Measurements from ENCODE around the gene KIF23. TPM values are rescaled to one million over a fixed set of nuclear protein-coding genes. Genes with fewer than 3 reads are reported as not detected.
"Not testable (repeated sequence)": the region's sequence is repeated elsewhere in the genome, so short reads cannot be mapped to it uniquely, and the experiment has no call there.

KIF23 gene
- 12.0 and 20.7 TPM in 2 replicates for total RNA-seq
- 6.8 TPM for polyA plus RNA-seq (2012)

DNA sequence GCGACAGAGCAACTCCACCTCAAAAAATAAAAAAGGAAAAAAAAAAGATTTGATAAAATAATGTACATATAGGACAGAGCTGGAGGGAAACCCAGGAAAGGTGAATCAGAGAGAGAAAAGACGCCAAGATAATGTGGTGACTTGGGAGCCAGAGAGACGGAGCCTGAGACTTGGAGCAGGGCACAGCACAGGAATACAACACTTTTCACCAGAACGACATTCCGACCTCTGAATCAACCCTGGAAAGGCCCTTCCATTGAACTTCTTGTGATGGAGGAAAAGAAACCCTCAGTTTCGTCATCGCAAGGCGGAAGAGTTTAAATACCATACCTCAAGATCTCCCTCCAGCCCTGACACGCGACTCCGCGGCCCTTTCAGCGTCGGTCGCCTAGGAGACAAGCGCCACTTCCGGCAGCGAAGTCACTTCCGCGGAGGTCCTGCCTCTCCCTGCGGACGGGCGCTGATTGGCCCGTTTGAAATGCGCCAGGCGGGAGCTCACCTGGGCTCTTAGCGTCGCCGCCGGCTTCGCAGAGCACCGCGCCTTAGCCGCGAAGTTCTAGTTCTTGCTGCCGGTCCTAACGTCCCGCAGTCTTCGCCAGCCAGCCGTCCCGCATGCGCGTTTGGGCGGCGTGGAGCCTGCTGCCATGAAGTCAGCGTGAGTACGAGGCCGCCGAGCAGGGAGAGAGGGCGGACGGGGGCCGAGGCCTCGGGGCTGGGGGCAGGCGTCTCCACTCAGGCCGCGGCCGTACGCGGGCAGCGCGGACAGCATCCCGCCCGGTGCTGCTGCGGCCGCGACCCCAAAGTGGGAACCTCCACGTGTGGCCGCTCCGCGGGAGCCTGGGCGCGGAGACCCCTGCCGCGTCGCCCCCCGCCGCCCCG, at the start of gene KIF23:
Gene KIF23, plus strand, starts transcription at position 528 of the 879 bp plus-strand sequence. Its CDS starts 117 bp downstream, at position 645.
- peak; percentile 92 for DNase-seq (ENCODE audit: low read depth)

DNA sequence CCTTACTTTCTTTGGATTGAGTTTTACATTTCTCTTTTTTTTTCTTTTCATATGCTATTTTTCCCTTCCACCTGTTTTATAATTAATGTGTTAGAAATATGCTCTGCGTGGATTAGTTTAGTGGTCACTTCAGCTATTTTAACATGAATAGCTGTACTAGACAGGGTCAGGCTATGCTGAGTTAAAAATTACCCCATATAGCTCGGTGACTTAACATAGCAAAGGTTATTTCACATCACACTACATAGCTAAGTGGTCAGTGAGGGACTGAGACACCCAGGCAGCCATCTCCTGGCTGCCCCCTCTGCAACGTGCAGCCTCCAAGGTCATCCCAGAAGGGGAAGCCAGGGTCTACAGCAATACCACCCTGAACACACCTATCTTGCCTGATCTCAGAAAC, 46.9 kb upstream of the KIF23 start:
- no peak for DNase-seq (ENCODE audit: low read depth)

DNA sequence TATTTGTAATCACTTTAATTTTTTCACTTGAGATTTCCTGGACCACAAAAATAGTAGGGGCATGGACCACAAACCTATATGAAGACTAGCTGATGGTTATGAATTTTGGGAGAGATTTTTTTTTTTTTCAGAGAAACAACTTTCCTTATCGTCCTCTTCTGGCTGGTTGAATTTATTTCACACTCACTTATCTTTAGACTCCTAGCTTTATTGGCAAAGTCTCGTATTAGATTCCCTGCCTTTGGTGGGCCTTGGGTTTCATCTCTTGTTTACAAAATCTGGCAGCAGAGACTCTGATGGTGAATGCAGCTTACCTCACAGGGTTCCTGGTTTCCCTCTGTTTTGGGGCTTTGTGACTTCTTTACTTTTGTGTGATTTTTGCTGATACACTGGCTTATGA, 44.5 kb upstream of the KIF23 start:
- no peak for DNase-seq (ENCODE audit: low read depth)

DNA sequence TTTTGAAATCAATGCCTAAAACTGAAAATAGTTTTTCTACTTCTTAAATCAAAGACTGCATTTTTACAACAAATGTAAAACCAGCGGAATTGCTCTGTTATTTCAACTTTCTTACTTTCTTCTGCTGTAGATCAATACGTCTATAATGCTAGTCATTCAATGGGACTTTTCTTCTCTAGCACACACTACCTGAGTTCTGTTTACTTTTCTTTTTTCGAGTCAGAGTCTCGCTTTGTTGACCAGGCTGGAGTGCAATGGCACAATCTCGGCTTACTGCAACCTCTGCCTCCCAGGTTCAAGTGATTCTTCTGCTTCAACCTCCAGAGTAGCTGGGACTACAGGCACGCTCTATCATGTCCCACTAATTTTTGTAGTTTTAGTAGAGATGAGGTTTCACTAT, 40.7 kb upstream of the KIF23 start:
- no peak for DNase-seq (ENCODE audit: low read depth)

DNA sequence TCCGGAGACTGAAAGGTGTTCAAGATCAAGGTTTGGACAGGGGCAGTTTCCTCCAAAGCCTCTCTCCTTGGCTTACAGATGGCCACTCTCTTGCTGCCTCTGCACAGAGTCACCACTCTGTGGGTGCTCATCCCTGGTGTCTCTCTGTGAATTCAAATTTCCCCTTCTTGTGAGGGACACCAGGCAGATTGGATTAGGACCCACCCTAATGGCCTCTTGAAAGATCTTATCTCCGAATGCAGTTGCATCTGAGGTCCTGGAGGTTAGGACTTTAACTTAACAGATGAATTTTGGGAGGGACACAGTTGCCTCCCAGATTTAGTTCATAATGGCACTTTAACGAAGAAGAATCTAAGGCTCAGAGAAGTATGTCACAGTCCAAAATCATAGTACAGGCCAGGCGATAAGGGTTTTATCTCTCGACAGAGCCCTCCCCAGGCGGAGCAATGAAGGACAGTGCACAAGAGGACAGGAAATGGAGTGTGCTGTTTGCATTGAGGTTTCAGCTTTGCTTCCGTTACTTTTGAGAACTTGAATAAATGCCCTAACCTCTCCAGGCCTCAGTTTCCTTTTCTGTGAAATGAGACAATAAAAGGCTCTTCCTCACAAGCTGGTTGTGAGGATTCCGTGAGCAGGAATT, 38.9 kb upstream of the KIF23 start:
- no peak for DNase-seq (ENCODE audit: low read depth)

DNA sequence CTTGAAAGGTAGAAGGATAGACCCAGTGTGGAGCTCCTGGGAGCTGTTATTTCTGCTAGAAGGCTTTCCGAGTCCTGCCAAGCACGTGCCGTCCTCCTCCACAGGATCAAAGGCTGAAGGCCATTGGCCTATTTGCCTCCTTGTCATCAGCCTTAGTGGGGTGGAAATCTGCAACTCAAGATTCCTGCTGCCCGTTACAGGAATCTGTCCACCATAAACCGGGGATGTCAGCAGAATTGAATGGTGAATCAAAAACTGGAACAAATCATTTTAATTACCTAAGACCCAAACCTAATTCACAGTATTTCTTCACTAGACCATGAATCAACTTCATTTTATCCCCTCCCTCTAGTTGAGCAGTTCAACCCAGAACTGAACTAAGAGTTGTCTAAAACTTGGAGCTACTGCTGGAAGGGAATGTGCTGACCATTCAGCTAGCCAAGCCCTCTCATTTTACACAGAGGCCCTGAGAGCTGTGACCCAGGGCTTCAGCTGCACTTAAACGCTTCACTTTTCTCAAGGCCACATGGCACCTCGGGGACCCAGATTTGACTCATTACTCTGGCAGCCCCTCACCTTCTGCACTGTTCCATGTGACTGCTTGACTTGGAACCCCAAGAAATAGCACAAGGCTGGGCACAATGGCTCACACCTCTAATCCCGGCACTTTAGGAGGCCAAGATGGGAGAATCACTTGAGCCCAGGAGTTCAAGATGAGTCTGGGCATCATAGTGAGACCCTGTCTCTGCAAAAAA, 36.8 kb upstream of the KIF23 start:
- no peak for DNase-seq (ENCODE audit: low read depth)

DNA sequence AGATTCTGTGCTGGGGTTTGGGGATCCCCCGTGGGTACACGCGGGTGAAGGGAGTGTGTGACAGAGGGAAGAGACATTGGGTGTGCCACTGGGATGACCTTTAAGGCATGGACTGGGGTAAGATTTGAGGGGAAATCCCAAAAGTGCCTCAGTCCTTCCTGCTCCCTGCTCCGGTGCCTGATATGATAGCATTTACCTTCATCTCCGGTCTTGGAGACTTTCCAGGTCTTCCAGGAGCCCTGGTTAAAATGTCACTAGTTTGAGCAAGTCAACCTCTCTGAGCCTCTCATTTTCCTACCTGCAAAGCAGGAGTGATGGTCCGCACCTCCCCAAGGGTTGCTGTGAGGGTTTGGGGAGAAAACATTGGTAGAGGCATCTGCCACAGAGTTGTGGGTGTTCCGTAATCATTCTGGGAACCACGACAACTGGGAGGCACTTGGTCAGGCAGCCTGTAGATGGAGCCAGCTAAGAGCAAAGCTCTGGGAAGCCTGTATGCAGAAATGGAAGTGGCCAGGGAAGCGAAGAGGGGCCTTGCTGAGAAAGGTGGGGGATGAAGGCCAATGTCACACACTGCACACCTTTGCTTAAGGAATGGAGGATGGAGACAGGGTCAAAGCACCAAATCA, 33.9 kb upstream of the KIF23 start:
- DNase-seq (ENCODE audit: low read depth): peak; percentile 49

DNA sequence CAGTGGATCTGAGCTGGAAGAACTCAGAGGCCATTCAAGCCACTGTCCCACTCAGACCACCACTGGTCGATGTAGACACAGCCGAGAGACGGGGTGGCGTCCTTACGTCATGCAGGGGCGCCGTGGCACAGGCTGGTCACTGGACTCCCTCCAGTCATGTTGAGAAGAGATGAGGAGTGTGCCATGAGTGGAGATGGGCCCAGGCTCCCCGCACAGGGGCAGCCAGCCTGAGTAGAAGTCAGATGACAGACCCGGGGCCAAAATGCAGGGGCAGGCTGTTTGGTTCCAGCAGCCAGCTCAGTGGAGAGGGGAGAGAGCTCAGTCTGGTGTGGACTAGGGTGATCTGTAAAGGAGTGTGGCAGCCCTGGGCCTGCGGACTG, 33.4 kb upstream of the KIF23 start:
- no peak for DNase-seq (ENCODE audit: low read depth)

DNA sequence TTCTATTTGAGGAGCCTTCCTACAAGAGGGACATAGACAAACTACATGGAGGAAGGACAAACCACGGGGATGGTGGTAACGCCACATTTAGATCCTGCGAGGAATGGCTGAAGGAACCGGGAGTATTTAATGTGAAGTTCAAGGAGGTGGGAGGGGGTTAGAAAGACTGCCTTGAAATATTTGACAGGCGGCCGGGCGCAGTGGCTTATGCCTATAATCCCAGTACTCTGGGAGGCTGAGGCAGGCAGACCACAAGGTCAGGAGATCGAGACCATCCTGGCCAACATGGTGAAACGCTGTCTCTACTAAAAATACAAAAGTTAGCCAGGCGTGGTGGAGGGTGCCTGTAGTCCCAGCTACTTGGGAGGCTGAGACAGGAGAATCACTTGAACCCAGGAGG, 32.0 kb upstream of the KIF23 start:
- DNase-seq (ENCODE audit: low read depth): not testable (repeated sequence)

DNA sequence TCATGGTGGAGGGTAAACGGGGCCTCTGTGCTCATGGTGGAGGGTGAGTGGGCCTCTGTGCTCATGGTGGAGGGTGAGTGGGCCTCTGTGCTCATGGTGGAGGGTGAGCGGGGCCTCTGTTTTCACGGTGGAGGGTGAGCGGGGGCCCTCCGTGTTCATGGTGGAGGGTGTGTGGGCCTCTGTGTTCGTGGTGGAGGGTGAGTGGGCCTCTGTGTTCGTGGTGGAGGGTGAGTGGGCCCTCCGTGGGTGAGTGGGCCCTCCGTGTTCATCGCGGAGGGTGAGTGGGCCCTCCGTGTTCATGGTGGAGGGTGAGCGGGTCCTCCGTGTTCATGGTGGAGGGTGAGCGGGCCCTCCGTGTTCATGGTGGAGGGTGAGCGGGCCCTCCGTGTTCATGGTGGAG, 30.1 kb upstream of the KIF23 start:
- not testable (repeated sequence) for DNase-seq (ENCODE audit: low read depth)

DNA sequence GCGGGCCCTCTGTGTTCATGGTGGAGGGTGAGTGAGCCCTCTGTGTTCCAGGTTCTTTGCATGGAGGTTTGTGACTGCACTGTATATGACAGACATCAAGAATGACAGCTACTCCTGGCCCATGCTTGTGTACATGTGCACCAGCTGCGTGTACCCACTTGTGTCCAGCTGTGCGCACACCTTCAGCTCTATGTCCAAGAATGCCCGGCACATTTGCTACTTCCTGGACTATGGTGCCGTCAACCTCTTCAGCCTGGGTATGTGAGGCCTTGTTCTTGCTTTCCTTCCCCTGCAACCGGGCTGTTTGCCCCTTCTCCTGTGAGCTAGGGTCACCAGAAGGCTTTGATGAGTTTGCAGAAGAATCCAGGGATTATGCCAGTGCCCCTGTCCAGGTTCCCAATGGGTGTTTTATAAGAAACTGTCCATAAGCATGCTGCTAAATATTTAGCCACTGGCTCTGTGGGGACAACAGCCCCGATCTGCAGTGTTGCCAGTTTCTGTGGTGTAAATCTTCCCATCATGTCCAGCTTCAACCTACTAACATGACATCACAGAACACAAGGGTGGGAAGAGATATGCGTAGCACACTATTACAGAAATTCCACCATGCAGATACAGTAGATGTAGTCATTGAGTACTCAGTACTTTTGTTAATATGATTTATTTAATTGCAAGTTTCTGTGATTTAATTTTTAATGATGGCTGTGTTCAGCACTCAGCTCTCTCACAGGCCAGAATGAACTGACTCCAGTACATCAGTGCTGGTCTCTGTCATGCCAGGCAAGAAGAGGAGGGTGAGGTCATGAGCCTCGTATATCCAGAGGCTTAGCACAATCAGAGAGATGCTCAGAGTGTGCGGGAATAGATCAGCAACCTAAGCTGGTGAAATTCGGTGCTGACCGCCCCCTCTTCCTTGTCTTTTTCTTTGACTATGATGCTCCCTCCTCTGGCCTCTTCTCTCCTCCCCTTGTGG, 29.2 kb upstream of the KIF23 start:
- no peak for DNase-seq (ENCODE audit: low read depth)

DNA sequence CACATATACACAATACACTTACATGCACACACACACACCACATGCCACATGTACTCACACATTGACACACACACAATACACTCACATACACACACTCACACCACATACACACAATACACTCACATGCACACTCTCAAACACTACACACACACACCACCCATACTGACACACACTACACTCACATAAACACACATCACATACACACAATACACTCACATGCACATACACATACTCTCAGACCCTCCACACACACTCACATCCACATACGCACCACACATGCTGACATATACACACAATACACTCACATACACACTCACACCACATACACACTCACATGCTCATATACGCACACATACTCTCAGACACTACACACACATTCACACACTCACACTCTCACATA, 28.3 kb upstream of the KIF23 start:
- DNase-seq (ENCODE audit: low read depth): no peak

DNA sequence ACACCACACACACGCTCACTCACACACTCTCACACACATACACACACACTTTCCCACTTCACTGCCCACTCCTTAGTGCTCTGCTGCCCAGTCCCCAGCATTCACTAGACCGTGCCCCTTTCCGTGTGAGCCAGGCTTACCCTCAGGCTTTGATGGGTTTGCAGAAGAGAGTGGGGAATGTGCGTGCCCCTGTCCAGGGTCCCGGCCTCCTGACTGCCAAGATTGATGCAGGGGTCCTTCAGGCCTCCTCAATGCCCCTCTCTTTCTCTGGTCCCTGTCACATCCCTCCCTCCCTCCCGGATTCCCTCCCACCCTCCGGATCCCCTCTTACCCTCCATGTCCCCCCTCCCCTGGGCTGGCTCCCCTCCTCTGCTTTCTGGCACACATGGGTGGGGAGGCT, 27.9 kb upstream of the KIF23 start:
- no peak for DNase-seq (ENCODE audit: low read depth)

DNA sequence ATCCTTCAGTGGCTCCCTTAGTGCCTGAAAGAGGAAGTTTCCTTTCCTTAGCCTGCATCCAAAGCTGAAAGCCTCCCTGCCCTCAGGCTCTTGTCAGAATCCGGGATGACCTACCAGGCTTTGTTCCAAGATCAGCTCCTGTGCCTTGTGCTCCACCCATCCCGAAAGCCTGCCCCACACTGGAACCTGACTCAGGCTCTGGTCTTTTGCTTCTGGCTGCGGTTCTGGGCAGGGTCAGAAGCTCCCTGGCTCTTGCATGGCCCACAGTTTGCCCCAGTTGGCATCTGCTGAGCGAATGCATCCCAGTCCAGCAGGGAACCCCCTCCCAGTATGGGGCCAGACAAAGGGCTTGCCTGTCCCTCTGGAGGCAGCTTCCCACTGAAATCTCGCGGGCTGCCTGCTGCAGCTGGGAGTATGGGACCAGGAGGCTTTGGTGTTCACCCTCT, 25.9 kb upstream of the KIF23 start:
- no peak for DNase-seq (ENCODE audit: low read depth)

DNA sequence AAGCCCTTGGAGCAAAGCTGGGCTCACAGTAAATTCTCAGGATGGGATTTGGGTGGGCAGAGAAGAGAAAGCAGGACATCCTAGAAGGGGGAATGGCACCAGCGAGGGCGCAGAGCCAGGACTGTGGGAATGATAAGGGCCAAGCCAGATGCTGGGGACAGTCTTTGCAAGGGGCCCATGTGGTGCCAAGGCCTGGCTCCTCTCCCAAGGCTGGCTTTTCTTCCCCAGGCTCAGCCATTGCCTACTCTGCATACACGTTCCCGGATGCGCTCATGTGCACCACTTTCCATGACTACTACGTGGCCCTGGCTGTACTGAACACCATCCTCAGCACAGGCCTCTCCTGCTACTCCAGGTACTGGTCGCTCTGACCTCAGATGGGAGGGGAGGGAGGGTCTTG, 24.7 kb upstream of the KIF23 start:
- no peak for DNase-seq (ENCODE audit: low read depth)

DNA sequence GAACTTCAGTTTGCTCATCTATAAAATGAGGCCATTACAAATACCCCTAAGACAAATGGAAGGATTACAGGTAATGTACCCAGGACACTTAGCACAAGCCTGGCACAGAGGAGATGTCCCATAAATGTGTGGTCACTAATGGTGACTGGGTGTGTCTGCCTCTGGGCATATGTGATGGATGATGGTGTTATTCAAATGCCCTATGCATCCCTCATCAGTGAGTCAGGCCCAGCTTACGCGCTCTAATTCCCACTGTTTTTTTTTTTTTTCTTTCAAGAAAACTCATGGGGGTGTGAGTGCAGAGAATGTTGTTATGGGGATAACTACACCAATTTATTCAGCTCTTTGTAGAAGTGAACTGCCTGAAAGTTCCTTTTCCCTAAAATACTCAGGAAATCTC, 23.6 kb upstream of the KIF23 start:
- no peak for DNase-seq (ENCODE audit: low read depth)

DNA sequence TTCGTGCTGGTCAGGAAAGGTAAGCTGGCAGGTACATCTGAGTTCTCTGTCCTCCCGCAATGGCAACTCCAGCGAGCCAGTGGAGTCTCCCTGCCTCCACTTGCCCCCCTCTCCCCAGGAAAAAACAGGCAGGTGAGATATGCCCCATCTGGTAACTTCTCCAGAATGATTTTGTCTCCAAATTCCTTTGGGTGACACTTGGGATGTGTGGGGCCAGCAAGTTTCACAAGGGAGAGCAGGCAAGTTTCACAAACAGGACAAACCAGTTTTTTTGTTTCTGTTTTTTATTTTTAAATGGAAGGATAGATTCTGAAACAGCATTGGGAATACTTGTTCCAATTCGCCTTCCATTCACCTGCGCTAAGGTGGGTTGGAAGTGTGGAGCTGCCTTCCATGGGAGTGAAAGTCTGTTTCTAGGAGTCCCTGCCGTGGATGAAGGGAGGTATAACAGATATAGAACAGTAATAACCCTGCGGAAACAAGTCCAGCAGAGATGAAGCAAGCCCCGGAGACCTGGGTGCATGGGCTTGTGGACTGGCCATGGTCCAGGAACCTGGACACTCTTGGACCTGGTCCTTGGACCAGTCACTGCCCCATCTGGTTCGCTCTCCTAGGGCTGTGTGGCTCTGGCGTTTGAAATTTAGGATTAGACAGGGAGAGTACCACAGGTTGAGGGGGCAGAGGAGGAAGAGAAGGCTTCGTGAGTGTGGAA, 22.9 kb upstream of the KIF23 start:
- DNase-seq (ENCODE audit: low read depth): no peak

DNA sequence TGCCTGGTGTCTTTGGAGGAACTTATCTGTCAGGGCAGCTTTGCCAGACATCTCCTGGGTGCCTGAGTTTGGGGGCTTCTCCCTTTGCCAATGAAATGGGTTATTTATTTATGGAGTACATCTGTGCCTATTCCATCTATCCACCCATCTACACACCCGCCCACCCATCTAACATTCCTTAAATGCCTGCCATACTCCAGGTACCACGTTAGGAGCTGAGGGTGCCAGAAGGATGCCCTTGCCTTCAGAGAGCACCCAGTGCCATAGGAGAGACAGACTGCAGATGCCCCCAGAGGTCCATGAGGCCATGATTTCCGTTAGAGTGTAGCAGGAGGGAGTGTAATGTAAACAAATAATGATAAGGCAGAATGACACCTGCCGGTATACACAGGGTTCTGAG, 21.8 kb upstream of the KIF23 start:
- DNase-seq (ENCODE audit: low read depth): no peak

DNA sequence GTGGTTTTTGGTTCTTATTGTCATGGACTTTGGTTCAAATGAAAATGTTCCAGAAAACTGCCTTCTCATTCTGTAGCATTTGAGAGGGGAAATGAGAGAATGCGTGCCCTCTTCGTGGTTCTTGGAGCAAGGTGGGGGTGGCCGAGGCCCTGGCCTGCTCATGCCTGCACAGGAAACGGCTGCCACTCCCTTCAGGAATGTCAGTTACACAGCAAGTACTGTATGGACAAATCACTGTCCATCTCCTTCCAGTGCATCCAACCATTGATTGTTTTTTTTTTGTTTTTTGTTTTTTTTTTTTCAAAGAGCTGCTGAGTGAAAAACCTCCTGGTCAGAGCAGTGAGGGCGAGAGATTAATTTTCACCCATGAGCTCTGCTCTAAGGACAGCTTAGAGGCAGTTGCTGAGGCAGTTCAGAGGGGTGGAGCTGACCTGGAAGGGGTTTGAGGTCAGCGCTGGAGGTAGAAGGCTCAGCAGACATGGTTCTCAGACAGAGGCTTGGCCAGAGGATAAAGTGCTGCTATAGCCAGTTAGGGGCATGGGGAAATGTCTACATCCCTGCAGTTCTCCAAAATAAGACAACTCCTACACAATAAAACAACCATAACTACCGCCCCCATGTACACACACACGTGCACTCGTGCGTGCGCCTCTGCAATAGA, 20.2 kb upstream of the KIF23 start:
- no peak for DNase-seq (ENCODE audit: low read depth)

Measured in myocyte (in vitro differentiated cells).